A673 (cell line): Measurements from ENCODE around the gene POLA1. TPM values are rescaled to one million over a fixed set of nuclear protein-coding genes. Genes with fewer than 3 reads are reported as not detected.

Source experiments
- BruUV-seq: library from RNA; stranded (reverse); fragments of 400-500 nt; replicated peaks from 2 replicates; lab custom pipeline; 2021; lab: Mats Ljungman, UMichigan
- CTCF ChIA-PET: fragments of 300-600 bp; sonication (Branson Sonifier 250); formaldehyde crosslinking; loops from one replicate; lab custom pipeline; 2022; ENCODE audit warnings: antibody characterized with exemption; lab: Charles Lee
- POLR2A ChIA-PET: fragments of 300-600 bp; sonication (Branson Sonifier 250); formaldehyde crosslinking; loops from one replicate; lab custom pipeline; 2022; ENCODE audit warnings: antibody characterized with exemption; ENCODE audit not compliant: low non-redundant PET; lab: Charles Lee
- DNase-seq: peaks from one replicate; pipeline ENCODE4 v3.0.0-alpha.2; 2015; ENCODE audit warnings: low spot score
- H3K27ac ChIP-seq: fragments of 200-600 bp; sonication (generic); 2 replicates; pipeline ENCODE4 v1.5.1; 2016; ENCODE audit warnings: mixed run types, low read depth, mild to moderate bottlenecking, mixed read lengths, antibody characterized with exemption, low read length; ENCODE audit not compliant: poor library complexity, severe bottlenecking
- H3K27me3 ChIP-seq: fragments of 200-600 bp; sonication (generic); replicated peaks from 2 replicates; pipeline ENCODE4 v1.6.1; 2017; ENCODE audit warnings: mixed run types, low read depth, mild to moderate bottlenecking, mixed read lengths, antibody characterized with exemption, low read length; ENCODE audit not compliant: insufficient read depth, poor library complexity
- H3K36me3 ChIP-seq: fragments of 200-600 bp; sonication (generic); 2 replicates; pipeline ENCODE4 v1.6.1; 2016; ENCODE audit warnings: mixed run types, mild to moderate bottlenecking, mixed read lengths, antibody characterized with exemption, low read length; ENCODE audit not compliant: insufficient read depth, poor library complexity, severe bottlenecking
- H3K4me1 ChIP-seq: fragments of 200-600 bp; sonication (generic); 2 replicates; pipeline ENCODE4 v1.6.1; 2017; ENCODE audit warnings: mixed run types, mild to moderate bottlenecking, mixed read lengths, antibody characterized with exemption, low read length; ENCODE audit not compliant: insufficient read depth, poor library complexity, severe bottlenecking
- H3K4me3 ChIP-seq: fragments of 200-600 bp; sonication (generic); 2 replicates; pipeline ENCODE4 v1.5.1; 2016; ENCODE audit warnings: low read depth, mixed run types, mild to moderate bottlenecking, mixed read lengths, low read length; ENCODE audit not compliant: poor library complexity, severe bottlenecking
- H3K9me3 ChIP-seq: fragments of 200-600 bp; sonication (generic); 2 replicates; pipeline ENCODE4 v1.6.1; 2016; ENCODE audit warnings: mixed run types, low read depth, mild to moderate bottlenecking, mixed read lengths, antibody characterized with exemption, low read length; ENCODE audit not compliant: poor library complexity, severe bottlenecking
- EZH2 ChIP-seq: fragments of 200-600 bp; sonication (generic); IDR thresholded peaks from 2 replicates; pipeline ENCODE4 v1.6.1; 2017; ENCODE audit warnings: borderline replicate concordance, low read depth, mild to moderate bottlenecking, mixed read lengths, antibody characterized with exemption, low read length; ENCODE audit not compliant: poor library complexity, severe bottlenecking
- intact Hi-C: fragments of 100-400 bp; cut with micrococcal nuclease; formaldehyde crosslinking; loops from one replicate; pipeline ENCODE4 v1.10.0; 2022; ENCODE audit not compliant: unreplicated experiment
- total RNA-seq: library from RNA; stranded (reverse); gene quantifications from 2 replicates; pipeline ENCODE4 v1.2.3, GENCODE V29; 2021
- TF ChIP-seq, protein P1 (sequence below): fragments of 300-800, 200-600 bp; sonication (generic); conservative IDR thresholded peaks from 2 replicates; pipeline ENCODE4 v1.5.1; 2017; ENCODE audit warnings: low read depth, mild to moderate bottlenecking, antibody characterized with exemption, low read length, moderate library complexity, mixed read lengths

POLA1 gene
- total RNA-seq, 1 experiment from 2014 or later = 44.9 TPM

DNA sequence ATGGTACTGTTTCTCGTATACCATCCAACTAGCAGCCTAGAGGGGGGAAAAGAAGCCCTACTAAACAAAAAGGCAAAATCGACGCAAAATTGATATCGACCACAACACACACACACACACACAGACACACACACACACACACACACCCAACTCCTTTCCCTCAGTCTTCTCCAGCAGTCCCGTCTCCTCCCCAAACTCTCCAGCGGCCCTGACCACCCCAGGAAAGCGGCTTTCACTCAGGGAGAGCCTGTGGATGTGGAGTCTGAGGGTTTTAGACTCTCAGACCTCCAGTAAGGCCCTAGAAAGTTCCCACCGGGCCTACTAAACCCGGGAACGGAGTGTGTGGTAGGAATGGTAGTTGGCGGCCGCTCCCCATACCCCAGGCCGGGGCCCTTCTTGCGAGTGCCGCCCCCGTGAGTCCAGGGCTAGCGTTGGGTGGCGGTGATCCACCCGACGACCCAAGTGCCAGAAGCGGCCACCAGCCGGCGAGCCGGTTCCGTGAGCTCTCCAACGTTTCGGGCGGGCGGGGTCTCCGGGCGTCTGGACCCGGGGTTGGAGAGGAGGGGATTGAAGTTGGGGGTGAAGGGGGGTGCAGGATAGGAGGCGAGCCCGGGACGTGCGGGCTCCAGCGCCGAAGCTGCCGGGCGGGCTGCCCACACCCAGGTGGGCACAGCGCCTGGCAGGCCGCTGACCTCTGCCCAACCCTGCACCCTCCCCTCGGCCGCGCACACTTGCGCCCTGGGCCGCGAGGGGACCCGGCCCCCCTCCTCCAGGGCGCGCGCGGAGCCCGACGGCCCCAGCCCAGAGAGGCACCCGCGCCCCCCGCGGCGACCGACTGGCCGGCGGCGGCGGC, 308.3 kb downstream of the POLA1 start:
- no peaks in the 10 kb centered on the region for H3K9me3 ChIP-seq
- CTCF ChIA-PET = no interaction called here
- peaks cover 16% of the 10 kb centered on the region for H3K36me3 ChIP-seq
- no peaks in the 10 kb centered on the region for H3K27me3 ChIP-seq
- peaks cover 26% of the 10 kb centered on the region for H3K4me1 ChIP-seq
- H3K4me3 ChIP-seq = no peak overlapping the region
- intact Hi-C loops = no loop called here
- no peak for TF ChIP-seq EZH2
- TF ChIP-seq, protein P1, sequence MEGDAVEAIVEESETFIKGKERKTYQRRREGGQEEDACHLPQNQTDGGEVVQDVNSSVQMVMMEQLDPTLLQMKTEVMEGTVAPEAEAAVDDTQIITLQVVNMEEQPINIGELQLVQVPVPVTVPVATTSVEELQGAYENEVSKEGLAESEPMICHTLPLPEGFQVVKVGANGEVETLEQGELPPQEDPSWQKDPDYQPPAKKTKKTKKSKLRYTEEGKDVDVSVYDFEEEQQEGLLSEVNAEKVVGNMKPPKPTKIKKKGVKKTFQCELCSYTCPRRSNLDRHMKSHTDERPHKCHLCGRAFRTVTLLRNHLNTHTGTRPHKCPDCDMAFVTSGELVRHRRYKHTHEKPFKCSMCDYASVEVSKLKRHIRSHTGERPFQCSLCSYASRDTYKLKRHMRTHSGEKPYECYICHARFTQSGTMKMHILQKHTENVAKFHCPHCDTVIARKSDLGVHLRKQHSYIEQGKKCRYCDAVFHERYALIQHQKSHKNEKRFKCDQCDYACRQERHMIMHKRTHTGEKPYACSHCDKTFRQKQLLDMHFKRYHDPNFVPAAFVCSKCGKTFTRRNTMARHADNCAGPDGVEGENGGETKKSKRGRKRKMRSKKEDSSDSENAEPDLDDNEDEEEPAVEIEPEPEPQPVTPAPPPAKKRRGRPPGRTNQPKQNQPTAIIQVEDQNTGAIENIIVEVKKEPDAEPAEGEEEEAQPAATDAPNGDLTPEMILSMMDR = no peak
- BruUV-seq = no TSS peak
- POLR2A ChIA-PET = no interaction called here
- DNase-seq = no peak
- no peak overlapping the region for H3K27ac ChIP-seq

DNA sequence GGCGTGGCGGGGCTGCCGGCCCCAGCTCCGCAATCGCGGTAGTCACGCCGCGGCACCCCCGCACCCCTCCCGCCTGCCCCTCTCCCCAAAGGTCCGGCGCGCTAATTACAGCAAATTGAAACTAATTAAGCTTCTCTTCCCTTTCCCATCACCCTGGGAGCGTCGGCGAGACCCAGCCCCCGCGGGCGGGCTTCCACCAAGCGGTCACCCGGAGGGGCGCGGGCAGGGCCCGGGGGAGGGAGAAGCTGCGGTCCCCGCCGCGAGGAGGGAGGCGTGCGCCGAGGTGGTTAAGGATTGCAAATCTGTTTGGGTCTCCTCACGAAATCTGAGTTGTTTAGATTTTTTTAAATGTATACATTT, 308.9 kb downstream of the POLA1 start:
- ChIA-PET POLR2A (no interaction called here), CTCF (no interaction called here)

DNA sequence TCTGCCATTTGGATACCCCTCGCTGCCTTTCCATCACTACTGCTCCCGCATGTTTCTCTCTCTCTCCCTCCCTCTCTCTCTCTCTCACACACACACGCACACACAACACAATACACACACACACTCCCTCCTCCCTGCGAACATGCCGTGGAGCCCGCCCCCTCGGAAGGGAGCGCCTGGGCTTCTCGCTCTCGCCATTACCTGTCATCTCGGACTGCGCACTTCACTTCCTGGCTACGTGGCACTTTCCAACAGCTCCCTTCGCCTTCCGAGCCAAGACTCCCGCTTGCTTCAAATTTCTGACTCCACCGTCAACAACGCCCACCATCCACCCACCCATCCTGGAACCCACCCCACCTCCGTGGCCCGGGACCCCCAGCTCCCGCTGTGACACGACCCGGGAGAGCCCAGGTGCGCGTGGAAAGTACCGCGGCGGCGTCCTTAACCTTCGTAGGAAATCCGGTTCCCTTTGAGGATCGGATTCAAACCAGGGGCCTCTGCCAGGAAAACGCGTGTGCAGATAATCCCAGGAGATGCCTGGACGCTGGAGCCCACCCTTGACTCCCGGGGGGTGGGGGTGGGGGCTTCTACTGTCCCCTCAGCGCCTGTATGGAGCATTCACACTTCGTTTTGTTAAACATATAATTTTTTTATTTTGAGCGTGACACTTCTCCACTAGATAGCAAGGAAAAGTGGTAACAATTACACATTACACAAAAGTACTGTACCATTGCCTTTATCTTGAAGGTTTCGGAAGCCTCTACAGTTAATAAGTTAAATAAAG, 309.5 kb downstream of the POLA1 start:
- no peaks in the 10 kb centered on the region for H3K9me3 ChIP-seq
- H3K4me1 ChIP-seq = peaks cover 26% of the 10 kb centered on the region
- no peak overlapping the region for H3K27ac ChIP-seq
- intact Hi-C loops = no loop called here
- TF ChIP-seq, protein P1 = no peak
- TF ChIP-seq EZH2 = no peak
- ChIA-PET CTCF (interaction anchor here (0.6 kb wide), 1 partner anchor 102 kb away, joined by 4 read pairs; no protein-coding TSS in a partner anchor), POLR2A (no interaction called here)
- H3K36me3 ChIP-seq = peaks cover 26% of the 10 kb centered on the region
- DNase-seq = no peak
- no peaks in the 10 kb centered on the region for H3K27me3 ChIP-seq
- no TSS peak for BruUV-seq
- H3K4me3 ChIP-seq = no peak overlapping the region

More for the DNA sequence above, 308.9 kb downstream of the POLA1 start:
- intact Hi-C loops = no loop called here
- Histone ChIP-seq H3K9me3 (no peaks in the 10 kb centered on the region), H3K36me3 (peaks cover 20% of the 10 kb centered on the region), H3K4me1 (peaks cover 26% of the 10 kb centered on the region), H3K27me3 (no peaks in the 10 kb centered on the region), H3K4me3 (no peak overlapping the region), H3K27ac (no peak overlapping the region)
- TF ChIP-seq EZH2 = no peak
- TF ChIP-seq, protein P1 = no peak
- no TSS peak for BruUV-seq
- DNase-seq = no peak
